ENCODE measurements around the gene MOB3B. TPM values are rescaled to one million over a fixed set of nuclear protein-coding genes. Genes with fewer than 3 reads are reported as not detected.

The MOB3B gene
- polyA plus RNA-seq, 1 donor from 2014 or later, result 7.1 TPM

GRCh38 chr9:27369591-27369990 is 160.0 kb downstream of the MOB3B start:
- Mint-ChIP-seq H3K36me3 (peaks cover 6% of the 10 kb centered on the region), H3K4me1 (peaks cover 51 to 63% (median 52%) of the 10 kb centered on the region in 3 donors), H3K4me3 (peak overlapping the region; percentile 18 to 97 (median 60)), H3K9me3 (no peaks in the 10 kb centered on the region), H3K27ac (peak overlapping the region in 2 of 3 donors; percentile 4 to 89), H3K27me3 (peaks cover 1% of the 10 kb centered on the region)

- Mint-ChIP-seq H3K9me3 (no peaks in the 10 kb centered on the region), H3K36me3 (peaks cover 6% of the 10 kb centered on the region), H3K27ac (peak overlapping the region in 1 of 3 donors; percentile 4), H3K4me1 (peaks cover 51 to 60% (median 52%) of the 10 kb centered on the region in 3 donors), H3K27me3 (peaks cover 1% of the 10 kb centered on the region), H3K4me3 (peak overlapping the region in 3 of 4 donors; percentile 10 to 93 (median 63))
Measured at GRCh38 chr9:27368316-27368985, 161.2 kb downstream of the MOB3B start.

DNA sequence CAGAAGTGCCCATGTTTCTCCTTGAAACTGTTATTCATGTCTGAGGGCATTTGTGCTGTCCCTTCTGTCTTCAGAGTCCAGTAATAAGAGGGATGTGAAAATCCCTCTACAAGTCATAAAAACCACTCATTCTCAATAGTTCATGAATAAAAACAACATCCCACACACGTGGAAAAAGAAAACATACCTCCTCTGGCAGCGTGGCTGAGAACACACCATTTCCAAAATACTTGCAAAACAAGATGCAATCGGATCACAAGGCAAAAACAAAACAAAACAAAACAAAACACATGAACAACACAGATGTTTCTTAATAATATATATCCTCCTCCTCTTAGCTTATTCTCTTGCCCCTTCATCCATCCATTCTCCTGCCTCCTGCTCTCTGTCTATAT is 161.7 kb downstream of the MOB3B start:
- Mint-ChIP-seq H3K9me3 (no peaks in the 10 kb centered on the region), H3K27me3 (peaks cover 1% of the 10 kb centered on the region), H3K4me1 (peaks cover 51 to 60% (median 52%) of the 10 kb centered on the region in 3 donors), H3K36me3 (peaks cover 6% of the 10 kb centered on the region), H3K4me3 (peak overlapping the region; percentile 10 to 91 (median 32)), H3K27ac (peak overlapping the region in 1 of 3 donors; percentile 16)

DNA sequence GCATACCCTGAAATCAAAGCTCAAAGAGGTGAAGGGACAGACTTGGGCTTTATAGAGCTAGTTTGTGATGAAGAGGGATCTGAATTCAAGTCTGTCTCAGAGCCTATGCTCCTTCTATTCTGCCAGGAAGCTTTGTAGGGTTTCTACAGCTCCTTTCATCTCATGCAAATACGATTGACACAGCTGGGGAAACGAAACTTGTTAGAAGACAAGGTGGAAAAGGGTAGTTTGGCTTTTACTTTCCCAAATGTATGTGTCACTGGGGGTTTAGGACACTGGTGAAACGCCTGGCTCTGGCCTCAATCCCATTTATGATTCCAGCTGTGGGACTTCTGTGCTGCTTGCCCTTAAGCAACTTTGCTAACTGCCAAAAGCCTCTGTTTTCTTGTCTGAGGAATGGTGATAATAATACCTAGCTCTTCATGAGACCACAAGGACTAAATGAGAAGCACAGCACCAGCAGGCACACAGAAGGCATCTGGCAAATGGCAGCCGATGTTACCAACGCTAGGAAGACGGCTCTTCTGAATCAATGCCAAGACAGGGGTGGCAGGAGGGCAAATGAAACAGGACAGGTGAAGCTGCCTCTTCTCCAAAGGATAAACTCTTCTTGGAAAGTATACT is 162.3 kb downstream of the MOB3B start:
- Mint-ChIP-seq H3K27me3 (peaks cover 1% of the 10 kb centered on the region), H3K4me1 (peaks cover 47 to 59% (median 52%) of the 10 kb centered on the region in 3 donors), H3K27ac (peak overlapping the region; percentile 10 to 40 (median 16)), H3K9me3 (no peaks in the 10 kb centered on the region), H3K4me3 (peak overlapping the region; percentile 64 to 91 (median 77)), H3K36me3 (peaks cover 6% of the 10 kb centered on the region)

DNA sequence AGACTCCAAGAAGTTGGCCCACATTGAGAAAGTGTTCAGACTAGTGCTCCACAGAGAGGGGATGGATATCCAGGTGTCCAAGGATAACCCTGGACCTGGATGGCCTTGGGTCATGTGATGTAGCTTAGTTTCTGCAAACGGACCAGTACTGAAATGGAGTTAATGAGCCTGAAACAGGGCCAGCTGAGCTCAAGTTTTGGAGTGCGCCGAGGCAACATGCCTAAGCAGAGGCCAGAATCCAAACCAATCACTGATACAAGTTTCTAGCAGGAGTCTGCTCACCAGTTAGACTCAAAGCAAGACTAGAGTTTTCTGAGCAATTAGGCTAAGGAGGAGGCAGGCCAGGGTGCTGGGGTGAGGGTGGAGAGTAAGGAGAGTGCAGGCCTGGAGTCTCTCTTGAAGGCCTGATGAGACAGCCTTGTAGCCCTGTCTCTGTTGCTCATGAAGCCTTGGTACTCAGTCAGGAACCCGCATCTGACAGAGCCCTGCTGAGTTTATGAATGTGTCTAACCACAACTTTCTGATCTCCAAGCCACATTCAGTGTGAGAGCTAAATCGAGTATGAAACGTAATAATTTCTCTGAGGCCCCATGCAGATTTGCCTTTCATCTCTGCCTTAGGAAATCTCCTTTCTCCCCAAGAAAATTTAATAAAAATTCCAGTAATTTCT is 163.8 kb downstream of the MOB3B start:
- H3K4me3 Mint-ChIP-seq, result peak overlapping the region in 3 of 4 donors; percentile 21 to 91 (median 88)
- peaks cover 1% of the 10 kb centered on the region for H3K27me3 Mint-ChIP-seq
- H3K36me3 Mint-ChIP-seq, result peaks cover 1% of the 10 kb centered on the region
- H3K27ac Mint-ChIP-seq, result peak overlapping the region in 1 of 3 donors; percentile 80
- no peaks in the 10 kb centered on the region for H3K9me3 Mint-ChIP-seq
- peaks cover 46 to 53% (median 48%) of the 10 kb centered on the region in 3 donors for H3K4me1 Mint-ChIP-seq

DNA sequence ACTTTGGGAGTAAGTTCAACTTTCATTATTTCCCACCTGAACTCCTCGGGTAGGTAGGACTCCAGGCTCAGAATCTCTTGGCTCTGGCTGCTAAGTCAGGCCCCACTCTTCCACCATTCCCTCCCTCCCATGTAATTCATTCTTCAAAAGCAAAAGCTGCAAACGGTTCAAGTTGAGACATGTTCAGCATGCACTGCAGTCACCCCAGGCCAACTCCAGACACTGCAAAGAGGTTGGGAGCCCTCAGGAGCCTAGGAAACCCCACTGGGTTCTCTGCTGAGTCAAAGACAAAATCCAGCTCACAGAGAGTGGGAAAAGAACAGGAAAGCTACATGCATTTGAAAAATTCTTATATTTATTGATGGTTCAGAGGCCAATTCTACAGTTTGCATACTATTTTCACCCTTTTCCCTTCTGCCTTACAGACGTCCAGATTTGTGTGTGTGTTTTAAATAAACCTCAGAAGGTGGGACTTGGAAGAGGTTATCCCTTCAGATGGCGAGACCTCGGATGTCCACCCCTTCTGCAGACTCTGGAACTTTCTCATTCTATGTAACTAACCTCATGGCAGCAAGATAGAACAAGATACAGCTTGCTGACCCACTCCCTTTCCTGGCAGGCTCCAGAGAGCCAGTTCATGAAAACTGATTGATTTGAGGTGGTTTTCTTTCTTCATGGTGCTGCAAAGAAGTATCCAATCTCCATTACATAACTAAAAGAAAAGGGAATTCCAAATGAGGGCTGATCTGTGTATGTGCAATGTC is 167.0 kb downstream of the MOB3B start:
- peaks cover 4% of the 10 kb centered on the region for H3K36me3 Mint-ChIP-seq
- H3K27me3 Mint-ChIP-seq, result peaks cover 1% of the 10 kb centered on the region
- no peaks in the 10 kb centered on the region for H3K9me3 Mint-ChIP-seq
- no peak overlapping the region for H3K27ac Mint-ChIP-seq
- H3K4me3 Mint-ChIP-seq, result no peak overlapping the region
- peaks cover 22 to 38% (median 30%) of the 10 kb centered on the region in 3 donors for H3K4me1 Mint-ChIP-seq

- Mint-ChIP-seq H3K9me3 (no peaks in the 10 kb centered on the region), H3K4me1 (peaks cover 12 to 31% (median 22%) of the 10 kb centered on the region in 3 donors), H3K4me3 (no peak overlapping the region), H3K27ac (no peak overlapping the region), H3K36me3 (peaks cover 4% of the 10 kb centered on the region), H3K27me3 (no peaks in the 10 kb centered on the region)
Measured at GRCh38 chr9:27361492-27361891, 168.1 kb downstream of the MOB3B start.

GRCh38 chr9:27359763-27360162 is 169.9 kb downstream of the MOB3B start:
- Mint-ChIP-seq H3K27me3 (no peaks in the 10 kb centered on the region), H3K27ac (no peak overlapping the region), H3K9me3 (no peaks in the 10 kb centered on the region), H3K36me3 (peaks cover 4% of the 10 kb centered on the region), H3K4me3 (no peak overlapping the region), H3K4me1 (peaks cover 4 to 19% (median 11%) of the 10 kb centered on the region in 3 donors)

DNA sequence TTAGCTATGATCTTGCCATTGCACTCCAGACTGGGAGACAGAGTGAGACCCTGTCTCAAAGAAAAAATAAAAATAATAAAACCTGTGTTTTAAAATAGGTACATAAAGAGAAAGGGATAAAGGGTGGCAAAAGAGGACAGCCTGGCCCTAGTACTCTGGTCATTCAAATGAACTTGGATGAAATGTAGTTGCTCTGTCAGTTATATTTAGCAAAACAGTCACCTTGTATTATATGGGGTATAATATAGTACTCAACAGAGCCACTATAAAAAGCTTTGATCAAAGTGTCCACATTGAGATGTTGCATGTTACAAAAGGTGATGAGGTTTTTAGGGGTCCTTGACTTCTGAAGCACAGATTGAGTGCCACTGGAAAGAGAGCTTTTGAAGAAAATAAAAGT is 171.6 kb downstream of the MOB3B start:
- Mint-ChIP-seq H3K36me3 (peaks cover 4% of the 10 kb centered on the region), H3K9me3 (no peaks in the 10 kb centered on the region), H3K27ac (peak overlapping the region in 1 of 3 donors; percentile 16), H3K4me1 (peaks cover 12 to 30% (median 25%) of the 10 kb centered on the region in 3 donors), H3K4me3 (no peak overlapping the region), H3K27me3 (no peaks in the 10 kb centered on the region)

GRCh38 chr9:27356446-27356845 is 173.2 kb downstream of the MOB3B start:
- H3K27me3 Mint-ChIP-seq, result no peaks in the 10 kb centered on the region
- no peaks in the 10 kb centered on the region for H3K9me3 Mint-ChIP-seq
- H3K4me3 Mint-ChIP-seq, result no peak overlapping the region
- peaks cover 4% of the 10 kb centered on the region for H3K36me3 Mint-ChIP-seq
- peaks cover 22 to 40% (median 37%) of the 10 kb centered on the region in 3 donors for H3K4me1 Mint-ChIP-seq
- H3K27ac Mint-ChIP-seq, result peak overlapping the region in 2 of 3 donors; percentile 59 to 88

GRCh38 chr9:27355166-27355565 is 174.4 kb downstream of the MOB3B start:
- Mint-ChIP-seq H3K4me3 (no peak overlapping the region), H3K9me3 (no peaks in the 10 kb centered on the region), H3K27me3 (no peaks in the 10 kb centered on the region), H3K4me1 (peaks cover 22 to 44% (median 37%) of the 10 kb centered on the region in 3 donors), H3K36me3 (peaks cover 4% of the 10 kb centered on the region), H3K27ac (peak overlapping the region in 1 of 3 donors; percentile 3)

- Mint-ChIP-seq H3K4me3 (peak overlapping the region in 2 of 4 donors; percentile 6 to 57), H3K27ac (peak overlapping the region; percentile 16 to 80 (median 46)), H3K4me1 (peaks cover 23 to 35% (median 33%) of the 10 kb centered on the region in 3 donors), H3K36me3 (peaks cover 3% of the 10 kb centered on the region), H3K9me3 (no peaks in the 10 kb centered on the region), H3K27me3 (no peaks in the 10 kb centered on the region)
Measured at GRCh38 chr9:27353474-27354229, 176.0 kb downstream of the MOB3B start.

DNA sequence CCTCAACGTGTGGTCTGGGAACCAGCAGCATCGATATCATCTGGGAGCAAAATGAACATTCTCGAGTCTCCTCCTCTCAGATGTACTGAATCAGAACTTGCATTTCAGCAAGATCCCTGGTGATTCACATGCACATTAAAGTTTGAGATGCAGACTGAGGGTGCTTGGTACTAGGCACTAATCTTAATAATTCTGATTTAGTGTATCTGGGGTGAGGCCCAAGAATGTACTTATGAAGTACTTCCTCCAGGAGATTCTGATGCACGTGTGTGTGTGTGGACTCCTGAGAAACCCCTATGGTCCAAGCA is 176.5 kb downstream of the MOB3B start:
- Mint-ChIP-seq H3K27me3 (no peaks in the 10 kb centered on the region), H3K4me3 (peak overlapping the region in 1 of 4 donors; percentile 57), H3K27ac (peak overlapping the region; percentile 16 to 80 (median 36)), H3K36me3 (peaks cover 3% of the 10 kb centered on the region), H3K9me3 (no peaks in the 10 kb centered on the region), H3K4me1 (peaks cover 25 to 35% (median 33%) of the 10 kb centered on the region in 3 donors)

All from IgD-negative memory B cell (primary cell).